Globus pallidus (tissue), 1 donor: Measurements from ENCODE around the gene SNX5.

Source experiments
- DNase-seq: peaks from one replicate; pipeline ENCODE4 v3.0.0-alpha.2; 2015; ENCODE audit warnings: low spot score

The SNX5 gene

GRCh38 chr20:17968366-17969277 is at the start of gene SNX5, which contains the start of gene MGME1:
Gene SNX5 (minus strand): TSS chr20:17968794. CDS start chr20:17968425, 369 bp downstream.
Gene MGME1 (plus strand): TSS chr20:17969018. CDS start chr20:17969860, 842 bp downstream.
- peak; percentile 98 for DNase-seq

GRCh38 chr20:18018100-18018499 is 49.5 kb upstream of the SNX5 start:
- DNase-seq = no peak

- no peak for DNase-seq
Observed at GRCh38 chr20:18016772-18017171, 48.2 kb upstream of the SNX5 start.

- DNase-seq = no peak
Observed at GRCh38 chr20:18014411-18014810, 45.8 kb upstream of the SNX5 start.

GRCh38 chr20:18012901-18013300 is 44.3 kb upstream of the SNX5 start:
- no peak for DNase-seq

GRCh38 chr20:18011951-18012645 is 43.5 kb upstream of the SNX5 start:
- no peak for DNase-seq

- DNase-seq = no peak
Observed at GRCh38 chr20:18011482-18011881, 42.9 kb upstream of the SNX5 start.

GRCh38 chr20:18009116-18009515 is 40.5 kb upstream of the SNX5 start:
- DNase-seq = no peak

GRCh38 chr20:18007534-18008292 is 39.1 kb upstream of the SNX5 start:
- DNase-seq = no peak

- no peak for DNase-seq
Observed at GRCh38 chr20:18006684-18007083, 38.1 kb upstream of the SNX5 start.

GRCh38 chr20:18005990-18006364 is 37.4 kb upstream of the SNX5 start:
- no peak for DNase-seq

- no peak for DNase-seq
Observed at GRCh38 chr20:18005170-18005989, 36.8 kb upstream of the SNX5 start.

- DNase-seq = no peak
Observed at GRCh38 chr20:18004384-18005031, 35.9 kb upstream of the SNX5 start.

- no peak for DNase-seq
Observed at GRCh38 chr20:18003897-18004296, 35.3 kb upstream of the SNX5 start.

GRCh38 chr20:18001131-18001921 is 32.7 kb upstream of the SNX5 start:
- peak; percentile 49 for DNase-seq

GRCh38 chr20:17999566-17999965 is 31.0 kb upstream of the SNX5 start:
- no peak for DNase-seq

- no peak for DNase-seq
Observed at GRCh38 chr20:17998446-17998845, 29.9 kb upstream of the SNX5 start.

GRCh38 chr20:17995967-17996819 is 27.6 kb upstream of the SNX5 start:
- peak; percentile 46 for DNase-seq

GRCh38 chr20:17993546-17993945 is 25.0 kb upstream of the SNX5 start:
- no peak for DNase-seq
